B cell (primary cell): Measurements from ENCODE around the gene TIMM44. TPM values are rescaled to one million over a fixed set of nuclear protein-coding genes. Genes with fewer than 3 reads are reported as not detected.

Source experiments
- ATAC-seq: fragments of 200-7000 bp; cut with Tn5 transposase; one replicate; pipeline ENCODE4 v1.10.0; 2021; ENCODE audit warnings: low read depth, mild to moderate bottlenecking, moderate number of reproducible peaks, moderate library complexity
- CTCF ChIA-PET: fragments of 350-600 bp; sonication (Branson Sonifier 250); formaldehyde crosslinking; loops from one replicate; lab custom pipeline; 2021; ENCODE audit warnings: antibody characterized with exemption, inconsistent platforms; lab: Charles Lee
- POLR2A ChIA-PET: fragments of 350-600 bp; sonication (Branson Sonifier 250); formaldehyde crosslinking; loops from one replicate; lab custom pipeline; 2021; ENCODE audit warnings: antibody characterized with exemption; lab: Charles Lee
- DNase-seq: peaks from one replicate; pipeline ENCODE4 v3.0.0; 2013
- H2AFZ ChIP-seq: 2 replicates; pipeline ENCODE4 v1.6.1; 2012; ENCODE audit warnings: mild to moderate bottlenecking, low read depth, low read length; ENCODE audit not compliant: insufficient read depth, poor library complexity, severe bottlenecking
- H3K27ac ChIP-seq, 2 donors: 1 replicate in 1 of 2; 2 replicates in 1 of 2; pipeline ENCODE4 v1.5.1; 2012 to 2013; ENCODE audit warnings: low read length in 2 of 2, mild to moderate bottlenecking in 2 of 2, moderate library complexity in 1 of 2
- H3K27me3 ChIP-seq, 4 experiments: fragments of 200-600 bp in 1 of 4; sonication (generic) in 1 of 4; replicated peaks in 1 of 4; 1 replicate in 2 of 4; 2 replicates in 2 of 4; pipeline versions ENCODE4 v1.6.1 to v1.7.0; 2013 to 2016; ENCODE audit warnings: low read length in 3 of 4, mild to moderate bottlenecking in 2 of 4, mixed read lengths in 1 of 4, moderate library complexity in 1 of 4; ENCODE audit not compliant: insufficient read depth in 4 of 4, control insufficient read depth in 3 of 4; ENCODE audit errors: control extremely low read depth in 1 of 4
- H3K36me3 ChIP-seq, 2 experiments: replicated peaks in 1 of 2; 1 replicate in 1 of 2; 2 replicates in 1 of 2; pipeline versions ENCODE4 v1.6.1 to v1.7.1; 2013; ENCODE audit warnings: low read length in 1 of 2; ENCODE audit not compliant: insufficient read depth in 2 of 2, control insufficient read depth in 1 of 2; ENCODE audit errors: control extremely low read depth in 1 of 2, extremely low read depth in 1 of 2
- H3K4me1 ChIP-seq, 2 donors: fragments of 200-600 bp in 1 of 2; sonication (generic) in 1 of 2; 1 replicate in 1 of 2; 2 replicates in 1 of 2; pipeline versions ENCODE4 v1.5.1 to v1.6.1; 2013 to 2017; ENCODE audit warnings: low read length in 2 of 2; ENCODE audit not compliant: control insufficient read depth in 2 of 2, insufficient read depth in 2 of 2
- H3K4me2 ChIP-seq: replicated peaks from 2 replicates; pipeline ENCODE3; 2012; ENCODE audit warnings: mild to moderate bottlenecking, low read depth, low read length; ENCODE audit not compliant: poor library complexity, severe bottlenecking
- H3K4me3 ChIP-seq, 5 experiments: fragments of 200-600 bp in 1 of 5; sonication (generic) in 1 of 5; 1 replicate in 3 of 5; 2 replicates in 2 of 5; pipeline versions ENCODE4 v1.5.1 to v1.7.0; 2011 to 2016; ENCODE audit warnings: low read length in 4 of 5, mild to moderate bottlenecking in 4 of 5, low read depth in 2 of 5, control low read depth in 1 of 5, moderate library complexity in 1 of 5; ENCODE audit not compliant: insufficient read depth in 1 of 5; ENCODE audit errors: control extremely low read depth in 1 of 5, extremely low read depth in 1 of 5
- H3K79me2 ChIP-seq: fragments of 200-600 bp; sonication (generic); one replicate; pipeline ENCODE4 v1.6.0; 2016; ENCODE audit warnings: low read length; ENCODE audit not compliant: control insufficient read depth, insufficient read depth
- H3K9ac ChIP-seq: fragments of 200-600 bp; sonication (generic); 2 replicates; pipeline ENCODE4 v1.6.1; 2017; ENCODE audit warnings: mild to moderate bottlenecking, low read length, moderate library complexity
- H3K9me3 ChIP-seq, 3 donors: one replicate each; pipeline versions ENCODE4 v1.6.1 to v1.7.1; 2013; ENCODE audit warnings: low read length in 2 of 3; ENCODE audit not compliant: control insufficient read depth in 2 of 3, insufficient read depth in 1 of 3; ENCODE audit errors: control extremely low read depth in 1 of 3
- H4K20me1 ChIP-seq: 2 replicates; pipeline ENCODE4 v1.6.0; 2012; ENCODE audit warnings: mild to moderate bottlenecking, low read length; ENCODE audit not compliant: insufficient read depth, control insufficient read depth, poor library complexity, severe bottlenecking
- H3K27ac Mint-ChIP-seq: one replicate; pipeline ENCODE4 v1.8.0; 2021; ENCODE audit warnings: mixed read lengths
- H3K27me3 Mint-ChIP-seq: one replicate; pipeline ENCODE4 v1.8.0; 2021; ENCODE audit warnings: mixed read lengths
- H3K4me1 Mint-ChIP-seq: one replicate; pipeline ENCODE4 v1.8.0; 2021; ENCODE audit warnings: mixed read lengths
- H3K4me3 Mint-ChIP-seq: one replicate; pipeline ENCODE4 v1.8.0; 2021; ENCODE audit warnings: mixed read lengths
- H3K9me3 Mint-ChIP-seq: one replicate; pipeline ENCODE4 v1.8.0; 2022; ENCODE audit warnings: mixed read lengths; ENCODE audit not compliant: insufficient read depth
- EZH2 ChIP-seq: IDR thresholded peaks from 2 replicates; pipeline ENCODE4 v1.6.1; 2012; ENCODE audit warnings: borderline replicate concordance, low read depth, mild to moderate bottlenecking, moderate library complexity, low read length; ENCODE audit not compliant: insufficient read depth, poor library complexity, severe bottlenecking
- WGBS: methylation state at CpG from one replicate; pipeline ENCODE4 v1.1.5; 2013; ENCODE audit warnings: missing lambda C conversion rate; ENCODE audit not compliant: insufficient coverage; 5-methylcytosine and 5-hydroxymethylcytosine counted together
- intact Hi-C: fragments of 100-400 bp; cut with micrococcal nuclease; formaldehyde crosslinking; loops from one replicate; pipeline ENCODE4 v1.10.0; 2022
- polyA plus RNA-seq: library from polyadenylated mRNA; depleted of rRNA; stranded (reverse); fragments of >200 nt; gene quantifications from 2 replicates; pipeline ENCODE4 v1.2.3, GENCODE V29; 2012
- total RNA-seq, 2 donors: library from RNA; stranded (reverse); fragments of 120-200 nt in 1 of 2; gene quantifications; 1 replicate in 1 of 2; 2 replicates in 1 of 2; pipeline versions ENCODE4 v1.2.3 to v1.2.4, GENCODE V29; 2013 to 2022
- TF ChIP-seq, protein P1 (sequence below): fragments of 200-600 bp; IDR thresholded peaks from one replicate; pipeline ENCODE4 v1.8.0; 2022; ENCODE audit warnings: antibody characterized with exemption, mild to moderate bottlenecking

The TIMM44 gene
- total and polyA plus RNA-seq, 2 donors (not counting 1 experiment from before 2014, with no cell fraction given) = 48.9 to 66.5 TPM

DNA sequence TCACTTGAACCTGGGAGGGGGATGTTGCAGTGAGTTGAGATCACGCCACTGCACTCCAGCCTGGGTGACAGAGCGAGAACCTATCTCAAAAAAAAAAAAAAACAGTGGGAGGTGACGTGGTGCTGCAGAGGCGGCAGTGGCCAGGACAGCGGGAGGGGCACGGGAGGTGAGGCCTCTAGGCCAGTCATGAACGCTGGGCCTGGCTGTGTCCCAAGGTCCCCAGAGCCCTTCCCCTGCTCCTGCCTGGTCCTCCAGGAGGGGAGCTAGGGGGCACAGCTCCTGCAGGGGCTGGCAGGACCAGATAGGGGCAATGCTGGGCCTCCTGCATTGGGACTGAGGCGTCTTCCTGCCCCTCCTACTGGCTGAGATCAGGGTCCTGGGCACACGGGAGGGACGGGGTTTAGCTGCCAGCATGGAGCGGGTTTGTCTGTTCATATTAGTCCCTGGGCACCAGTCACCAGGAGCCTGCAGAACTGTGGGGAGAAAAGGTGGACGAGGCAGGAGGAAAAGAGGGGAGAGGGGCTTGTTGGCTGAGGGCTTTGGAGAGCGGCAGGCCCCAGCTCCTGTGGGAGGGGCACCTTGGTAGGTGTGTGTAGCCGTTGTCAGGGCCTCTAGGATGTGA, 35.3 kb downstream of the TIMM44 start:
- Mint-ChIP-seq H3K27ac (no peak overlapping the region), H3K4me3 (no peak overlapping the region), H3K9me3 (no peaks in the 10 kb centered on the region), H3K4me1 (peaks cover 22% of the 10 kb centered on the region), H3K27me3 (no peaks in the 10 kb centered on the region)
- CTCF ChIA-PET = interaction anchor here (1.3 kb wide), 1 partner anchor 9 kb away, joined by 3 read pairs; no protein-coding TSS in a partner anchor
- ATAC-seq = no peak
- TF ChIP-seq, protein P1, sequence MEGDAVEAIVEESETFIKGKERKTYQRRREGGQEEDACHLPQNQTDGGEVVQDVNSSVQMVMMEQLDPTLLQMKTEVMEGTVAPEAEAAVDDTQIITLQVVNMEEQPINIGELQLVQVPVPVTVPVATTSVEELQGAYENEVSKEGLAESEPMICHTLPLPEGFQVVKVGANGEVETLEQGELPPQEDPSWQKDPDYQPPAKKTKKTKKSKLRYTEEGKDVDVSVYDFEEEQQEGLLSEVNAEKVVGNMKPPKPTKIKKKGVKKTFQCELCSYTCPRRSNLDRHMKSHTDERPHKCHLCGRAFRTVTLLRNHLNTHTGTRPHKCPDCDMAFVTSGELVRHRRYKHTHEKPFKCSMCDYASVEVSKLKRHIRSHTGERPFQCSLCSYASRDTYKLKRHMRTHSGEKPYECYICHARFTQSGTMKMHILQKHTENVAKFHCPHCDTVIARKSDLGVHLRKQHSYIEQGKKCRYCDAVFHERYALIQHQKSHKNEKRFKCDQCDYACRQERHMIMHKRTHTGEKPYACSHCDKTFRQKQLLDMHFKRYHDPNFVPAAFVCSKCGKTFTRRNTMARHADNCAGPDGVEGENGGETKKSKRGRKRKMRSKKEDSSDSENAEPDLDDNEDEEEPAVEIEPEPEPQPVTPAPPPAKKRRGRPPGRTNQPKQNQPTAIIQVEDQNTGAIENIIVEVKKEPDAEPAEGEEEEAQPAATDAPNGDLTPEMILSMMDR = no peak
- TF ChIP-seq EZH2 = no peak
- peaks cover 0 to 1% (median 0%) of the 10 kb centered on the region in 3 donors for H3K9me3 ChIP-seq
- H3K4me2 ChIP-seq = no peak overlapping the region
- H3K27ac ChIP-seq = no peak overlapping the region
- H3K79me2 ChIP-seq = peaks cover 41% of the 10 kb centered on the region
- H3K27me3 ChIP-seq = no peaks in the 10 kb centered on the region
- intact Hi-C loops = no loop called here
- no peak for DNase-seq
- peaks cover 13% of the 10 kb centered on the region in 2 donors for H3K4me1 ChIP-seq
- no peak overlapping the region for H2AFZ ChIP-seq
- 90% methylated on average over 13 of the region's 14 CpGs for WGBS
- POLR2A ChIA-PET = interaction anchor here (0.6 kb wide), 1 partner anchor 157 kb away, joined by 3 read pairs; no protein-coding TSS in a partner anchor
- no peak overlapping the region for H3K9ac ChIP-seq
- no peak overlapping the region for H3K4me3 ChIP-seq
- H3K36me3 ChIP-seq = peaks cover 3 to 41% of the 10 kb centered on the region in 2 experiments
- H4K20me1 ChIP-seq = peaks cover 87% of the 10 kb centered on the region

DNA sequence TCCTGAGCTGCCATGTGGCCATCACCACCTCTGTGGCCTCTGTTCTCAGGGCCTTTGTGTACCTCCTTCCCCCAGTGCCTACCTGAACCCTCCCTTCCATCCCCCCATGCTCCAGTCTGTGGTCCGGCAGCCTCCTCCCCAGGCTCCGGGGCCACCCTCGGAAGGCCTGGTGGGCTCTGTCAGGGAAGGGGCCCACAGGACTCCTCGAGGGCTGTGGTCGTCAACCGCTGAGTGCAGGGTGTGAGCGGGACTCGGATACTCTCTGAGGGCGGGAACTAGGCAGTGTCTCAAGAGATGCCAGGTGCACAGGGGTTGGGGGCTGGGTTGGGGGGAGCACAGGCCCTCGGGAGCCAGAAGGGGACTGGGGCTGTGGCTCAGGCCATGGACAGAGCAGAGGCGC, 35.9 kb downstream of the TIMM44 start:
- Histone ChIP-seq H3K27me3 (no peaks in the 10 kb centered on the region), H3K27ac (no peak overlapping the region), H3K9ac (no peak overlapping the region), H3K4me3 (no peak overlapping the region), H3K79me2 (peaks cover 47% of the 10 kb centered on the region), H3K9me3 (peaks cover 0 to 7% (median 0%) of the 10 kb centered on the region in 3 donors), H3K4me1 (peaks cover 19% of the 10 kb centered on the region in 2 donors), H3K36me3 (peaks cover 3 to 41% of the 10 kb centered on the region in 2 experiments), H3K4me2 (no peak overlapping the region), H2AFZ (no peak overlapping the region), H4K20me1 (peaks cover 81% of the 10 kb centered on the region)
- intact Hi-C loops = no loop called here
- TF ChIP-seq, protein P1 = no peak
- no peak for TF ChIP-seq EZH2
- WGBS = 92% methylated on average over 8 of the region's 11 CpGs
- Mint-ChIP-seq H3K9me3 (no peaks in the 10 kb centered on the region), H3K4me3 (no peak overlapping the region), H3K27me3 (no peaks in the 10 kb centered on the region), H3K4me1 (peaks cover 28% of the 10 kb centered on the region), H3K27ac (no peak overlapping the region)
- DNase-seq (no peak), ATAC-seq (no peak)
- ChIA-PET POLR2A (no interaction called here), CTCF (interaction anchor here (1.3 kb wide), 1 partner anchor 10 kb away, joined by 3 read pairs; no protein-coding TSS in a partner anchor)
